HCT116 (cell line): ENCODE results near the gene ST7L. TPM values are rescaled to one million over a fixed set of nuclear protein-coding genes. Genes with fewer than 3 reads are reported as not detected.

Source experiments
- ATAC-seq: fragments of 200-7000 bp; cut with Tn5 transposase; 2 replicates; pipeline ENCODE4 v1.9.1; 2020; ENCODE audit warnings: mild to moderate bottlenecking, moderate library complexity
- BruUV-seq: library from RNA; stranded (reverse); fragments of 400-500 nt; replicated peaks from 2 replicates; lab custom pipeline; 2021; lab: Mats Ljungman, UMichigan
- CTCF ChIA-PET: fragments of 300-600 bp; sonication (Branson Sonifier 250); formaldehyde crosslinking; loops from one replicate; lab custom pipeline; 2021; ENCODE audit warnings: antibody characterized with exemption; lab: Charles Lee
- POLR2A ChIA-PET: fragments of 300-600, 350-600 bp; sonication (Branson Sonifier 250); formaldehyde crosslinking; loops from one replicate; lab custom pipeline; 2021; ENCODE audit warnings: antibody characterized with exemption; lab: Charles Lee
- RAD21 ChIA-PET, 2 experiments: fragments of 300-600 bp; sonication (Branson Sonifier 250); formaldehyde crosslinking; loops; one replicate each; lab custom pipeline; 2023; ENCODE audit warnings: low total read pairs in 2 of 2; ENCODE audit not compliant: uncharacterized antibody in 2 of 2, unreplicated experiment in 2 of 2, low non-redundant PET in 1 of 2; lab: Charles Lee
- DNase-seq: peaks from one replicate; pipeline ENCODE4 v3.0.0-alpha.2; 2010; ENCODE audit warnings: low read depth, low spot score
- H2AFZ ChIP-seq: fragments of 200-600 bp; shearing (Covaris generic), sonication (generic); 2 replicates; pipeline ENCODE4 v1.6.1; 2017; ENCODE audit warnings: low read depth, mixed run types, mixed read lengths, antibody characterized with exemption, low read length; ENCODE audit not compliant: poor library complexity, severe bottlenecking
- H3K27ac ChIP-seq: 2 replicates; pipeline ENCODE4 v1.5.1; 2012; ENCODE audit warnings: low read depth, low read length
- H3K27me3 ChIP-seq: fragments of 200-600 bp; sonication (generic); 2 replicates; pipeline ENCODE4 v1.6.1; 2016; ENCODE audit warnings: mixed run types, low read length, mixed read lengths; ENCODE audit not compliant: insufficient read depth
- H3K36me3 ChIP-seq, 2 experiments: fragments of 200-500 bp in 1 of 2; fragments of 200-600 bp in 1 of 2; sonication (Bioruptor generic) in 1 of 2; sonication (generic) in 1 of 2; 2 replicates each; pipeline versions ENCODE4 v1.5.1 to v1.6.1; 2014 to 2016; ENCODE audit warnings: low read length in 2 of 2, inconsistent platforms in 1 of 2, mixed read lengths in 1 of 2, mixed run types in 1 of 2; ENCODE audit not compliant: insufficient read depth in 2 of 2, control insufficient read depth in 1 of 2
- H3K4me1 ChIP-seq, 2 experiments: fragments of 200-600 bp in 1 of 2; sonication (generic) in 1 of 2; 2 replicates each; pipeline versions ENCODE4 v1.5.1 to v1.6.1; 2012 to 2017; ENCODE audit warnings: low read length in 2 of 2, inconsistent platforms in 1 of 2, mild to moderate bottlenecking in 1 of 2, mixed read lengths in 1 of 2, mixed run types in 1 of 2, moderate library complexity in 1 of 2; ENCODE audit not compliant: insufficient read depth in 2 of 2, control insufficient read depth in 1 of 2
- H3K4me2 ChIP-seq: fragments of 200-600 bp; sonication (generic); 2 replicates; pipeline ENCODE4 v1.6.1; 2017; ENCODE audit warnings: mixed run types, low read length, mixed read lengths
- H3K4me3 ChIP-seq, 2 experiments: fragments of 200-600 bp in 1 of 2; sonication (generic) in 1 of 2; replicated peaks in 1 of 2; 2 replicates each; pipeline ENCODE4 v1.5.1; 2011 to 2016; ENCODE audit warnings: low read length in 2 of 2, control low read depth in 1 of 2, low read depth in 1 of 2, mild to moderate bottlenecking in 1 of 2, mixed read lengths in 1 of 2, mixed run types in 1 of 2
- H3K79me2 ChIP-seq: fragments of 200-600 bp; sonication (generic); 2 replicates; pipeline ENCODE4 v1.6.1; 2017; ENCODE audit warnings: mild to moderate bottlenecking, mixed run types, low read length, moderate library complexity, mixed read lengths; ENCODE audit not compliant: insufficient read depth
- H3K9ac ChIP-seq: fragments of 200-600 bp; sonication (generic); 2 replicates; pipeline ENCODE4 v1.6.1; 2016; ENCODE audit warnings: low read length, mixed read lengths
- H3K9me2 ChIP-seq: fragments of 200-600 bp; sonication (generic), shearing (Covaris generic); 2 replicates; pipeline ENCODE4 v1.6.1; 2017; ENCODE audit warnings: mixed run types, mild to moderate bottlenecking, moderate library complexity; ENCODE audit not compliant: insufficient read depth
- H3K9me3 ChIP-seq, 2 experiments: fragments of 200-500 bp in 1 of 2; fragments of 200-600 bp in 1 of 2; sonication (Bioruptor generic) in 1 of 2; sonication (generic) in 1 of 2; 2 replicates each; pipeline ENCODE4 v1.6.1; 2014 to 2017; ENCODE audit warnings: low read length in 2 of 2, mixed read lengths in 2 of 2, inconsistent platforms in 1 of 2, low read depth in 1 of 2, mild to moderate bottlenecking in 1 of 2, mixed run types in 1 of 2, moderate library complexity in 1 of 2; ENCODE audit not compliant: control insufficient read depth in 1 of 2, insufficient read depth in 1 of 2
- H4K20me1 ChIP-seq: fragments of 200-600 bp; sonication (generic), shearing (Covaris generic); 2 replicates; pipeline ENCODE4 v1.6.1; 2017; ENCODE audit warnings: mixed run types, mild to moderate bottlenecking, moderate library complexity; ENCODE audit not compliant: insufficient read depth
- FOSL1 ChIP-seq: IDR thresholded peaks from 2 replicates; pipeline ENCODE4 v1.6.1; 2012; ENCODE audit warnings: low read depth
- MAX ChIP-seq: IDR thresholded peaks from 2 replicates; pipeline ENCODE4 v1.6.1; 2012
- SIN3A ChIP-seq: IDR thresholded peaks from 2 replicates; pipeline ENCODE4 v1.6.1; 2012; ENCODE audit warnings: low read depth
- ZFX ChIP-seq: fragments of 450-650 bp; IDR thresholded peaks from 2 replicates; pipeline ENCODE4 v1.6.1; 2017
- intact Hi-C: fragments of 100-400 bp; cut with micrococcal nuclease; formaldehyde crosslinking; loops from 2 replicates; pipeline ENCODE4 v1.10.0; 2022
- total RNA-seq: library from RNA; stranded (reverse); gene quantifications from one replicate; pipeline ENCODE4 v1.2.1, GENCODE V29; 2021; ENCODE audit not compliant: unreplicated experiment

Gene ST7L
- total RNA-seq, 1 experiment from 2014 or later, result 19.9 TPM

DNA sequence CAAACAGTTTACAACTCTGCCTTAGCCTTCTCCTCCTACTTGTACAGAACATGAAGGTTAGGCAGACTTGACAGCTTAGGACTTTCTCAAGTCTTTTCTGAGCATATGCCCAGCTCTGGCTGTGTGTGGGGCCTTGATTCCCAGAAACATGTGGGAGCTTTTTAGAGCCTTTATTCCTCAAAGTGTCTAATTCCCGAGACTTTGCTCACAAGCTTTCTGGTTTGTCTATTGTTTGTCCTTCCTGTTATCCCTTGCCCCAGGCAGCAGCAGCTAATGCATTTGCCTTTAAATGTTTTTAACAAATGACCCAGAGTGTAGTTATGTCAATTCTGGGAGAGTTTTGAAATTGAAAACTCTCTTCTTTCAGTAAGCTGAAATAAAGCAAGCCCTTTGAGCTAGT is 29.2 kb downstream of the ST7L start:
- no peaks in the 10 kb centered on the region for H3K79me2 ChIP-seq
- H3K36me3 ChIP-seq, result peaks cover 6 to 15% of the 10 kb centered on the region in 2 experiments; a peak in 3 of 4 replicates
- no TSS peak for BruUV-seq
- CTCF ChIA-PET, result no interaction called here
- no peaks in the 10 kb centered on the region for H3K27me3 ChIP-seq
- intact Hi-C loops, result no loop called here
- POLR2A ChIA-PET, result interaction anchor here (0.6 kb wide), 1 partner anchor 28 kb away, joined by 3 read pairs; no protein-coding TSS in a partner anchor
- ATAC-seq (no peak), DNase-seq (no peak)
- no peak overlapping the region for H3K4me2 ChIP-seq
- no peaks in the 10 kb centered on the region for H3K9me2 ChIP-seq
- no peaks in the 10 kb centered on the region for H4K20me1 ChIP-seq
- RAD21 ChIA-PET, result no interaction called here
- H2AFZ ChIP-seq, result no peak overlapping the region
- no peak overlapping the region for H3K27ac ChIP-seq
- H3K4me1 ChIP-seq, result no peaks in the 10 kb centered on the region
- no peak overlapping the region for H3K9ac ChIP-seq
- TF ChIP-seq SIN3A, result no peak
- H3K4me3 ChIP-seq, result no peak overlapping the region
- H3K9me3 ChIP-seq, result no peaks in the 10 kb centered on the region

- intact Hi-C loops, result no loop called here
- Histone ChIP-seq H3K4me1 (peaks cover 0 to 6% of the 10 kb centered on the region in 2 experiments; a peak in 1 of 4 replicates), H3K27me3 (no peaks in the 10 kb centered on the region), H3K27ac (no peak overlapping the region), H3K36me3 (peaks cover 0 to 3% of the 10 kb centered on the region in 2 experiments; a peak in 2 of 4 replicates), H3K4me3 (no peak overlapping the region), H3K79me2 (no peaks in the 10 kb centered on the region), H2AFZ (no peak overlapping the region), H3K9ac (no peak overlapping the region), H3K9me3 (no peaks in the 10 kb centered on the region), H3K9me2 (no peaks in the 10 kb centered on the region), H4K20me1 (no peaks in the 10 kb centered on the region), H3K4me2 (no peak overlapping the region)
- POLR2A ChIA-PET, result no interaction called here
- ATAC-seq (no peak), DNase-seq (no peak)
- no TSS peak for BruUV-seq
- no peak for TF ChIP-seq MAX
- TF ChIP-seq ZFX, result no peak
- TF ChIP-seq FOSL1, result no peak
- RAD21 ChIA-PET, result no interaction called here
- CTCF ChIA-PET, result no interaction called here
Measured at GRCh38 chr1:112583366-112583765, 35.6 kb downstream of the ST7L start.
